ENCODE results near the gene PIP5K1C. TPM values are rescaled to one million over a fixed set of nuclear protein-coding genes. Genes with fewer than 3 reads are reported as not detected.

The PIP5K1C gene
- total RNA-seq, 1 experiment from 2014 or later = 2.8 TPM

- Histone ChIP-seq H3K9me3 (no peaks in the 10 kb centered on the region), H3K27me3 (no peaks in the 10 kb centered on the region), H3K4me3 (peak overlapping the region; percentile 57), H3K36me3 (no peaks in the 10 kb centered on the region)
- DNase-seq = no peak
These were observed 477 bp downstream of the PIP5K1C start for GRCh38 chr19:3699741-3700241.

- DNase-seq = peak; percentile 22
- peak overlapping the region; percentile 57 for H3K4me3 ChIP-seq
- H3K36me3 ChIP-seq = no peaks in the 10 kb centered on the region
- H3K27me3 ChIP-seq = no peaks in the 10 kb centered on the region
- H3K9me3 ChIP-seq = no peaks in the 10 kb centered on the region
These were observed 1.1 kb downstream of the PIP5K1C start for GRCh38 chr19:3698974-3699740.

- no peaks in the 10 kb centered on the region for H3K9me3 ChIP-seq
- DNase-seq = no peak
- H3K27me3 ChIP-seq = no peaks in the 10 kb centered on the region
- no peaks in the 10 kb centered on the region for H3K36me3 ChIP-seq
- no peak overlapping the region for H3K4me3 ChIP-seq
These were observed 1.8 kb downstream of the PIP5K1C start for GRCh38 chr19:3698386-3698950.

- Histone ChIP-seq H3K4me3 (no peak overlapping the region), H3K27me3 (no peaks in the 10 kb centered on the region), H3K9me3 (no peaks in the 10 kb centered on the region), H3K36me3 (no peaks in the 10 kb centered on the region)
- DNase-seq = no peak
These were observed 2.4 kb downstream of the PIP5K1C start for GRCh38 chr19:3697671-3698385.

GRCh38 chr19:3697094-3697493, 3.2 kb downstream of the PIP5K1C start:
- Histone ChIP-seq H3K36me3 (no peaks in the 10 kb centered on the region), H3K9me3 (no peaks in the 10 kb centered on the region), H3K27me3 (no peaks in the 10 kb centered on the region), H3K4me3 (no peak overlapping the region)
- no peak for DNase-seq

GRCh38 chr19:3696660-3696995, 3.6 kb downstream of the PIP5K1C start:
- Histone ChIP-seq H3K27me3 (no peaks in the 10 kb centered on the region), H3K4me3 (no peak overlapping the region), H3K9me3 (no peaks in the 10 kb centered on the region), H3K36me3 (no peaks in the 10 kb centered on the region)
- no peak for DNase-seq

GRCh38 chr19:3695986-3696659, 4.1 kb downstream of the PIP5K1C start:
- H3K36me3 ChIP-seq = no peaks in the 10 kb centered on the region
- H3K4me3 ChIP-seq = no peak overlapping the region
- H3K27me3 ChIP-seq = no peaks in the 10 kb centered on the region
- no peaks in the 10 kb centered on the region for H3K9me3 ChIP-seq
- DNase-seq = no peak

- no peaks in the 10 kb centered on the region for H3K27me3 ChIP-seq
- no peak overlapping the region for H3K4me3 ChIP-seq
- DNase-seq = no peak
- no peaks in the 10 kb centered on the region for H3K9me3 ChIP-seq
- no peaks in the 10 kb centered on the region for H3K36me3 ChIP-seq
These were observed 5.0 kb downstream of the PIP5K1C start for GRCh38 chr19:3695124-3695733.

GRCh38 chr19:3694361-3695123, 5.7 kb downstream of the PIP5K1C start:
- H3K9me3 ChIP-seq = no peaks in the 10 kb centered on the region
- H3K36me3 ChIP-seq = no peaks in the 10 kb centered on the region
- no peaks in the 10 kb centered on the region for H3K27me3 ChIP-seq
- no peak for DNase-seq
- H3K4me3 ChIP-seq = no peak overlapping the region

GRCh38 chr19:3693025-3693925, 7.0 kb downstream of the PIP5K1C start:
- no peak for DNase-seq
- H3K36me3 ChIP-seq = no peaks in the 10 kb centered on the region

GRCh38 chr19:3692141-3693024, 7.9 kb downstream of the PIP5K1C start:
- Histone ChIP-seq H3K27me3 (no peaks in the 10 kb centered on the region), H3K9me3 (no peaks in the 10 kb centered on the region), H3K36me3 (no peaks in the 10 kb centered on the region), H3K4me3 (no peak overlapping the region)
- no peak for DNase-seq

More at GRCh38 chr19:3693025-3693925, 7.0 kb downstream of the PIP5K1C start:
- Histone ChIP-seq H3K4me3 (no peak overlapping the region), H3K27me3 (no peaks in the 10 kb centered on the region), H3K9me3 (no peaks in the 10 kb centered on the region)

- no peaks in the 10 kb centered on the region for H3K9me3 ChIP-seq
- DNase-seq = no peak
- H3K27me3 ChIP-seq = no peaks in the 10 kb centered on the region
- no peaks in the 10 kb centered on the region for H3K36me3 ChIP-seq
- no peak overlapping the region for H3K4me3 ChIP-seq
These were observed 8.5 kb downstream of the PIP5K1C start for GRCh38 chr19:3691726-3692125.

- Histone ChIP-seq H3K36me3 (no peaks in the 10 kb centered on the region), H3K27me3 (no peaks in the 10 kb centered on the region), H3K9me3 (no peaks in the 10 kb centered on the region), H3K4me3 (no peak overlapping the region)
- DNase-seq = no peak
These were observed 8.9 kb downstream of the PIP5K1C start for GRCh38 chr19:3691372-3691716.

- no peak for DNase-seq
- no peaks in the 10 kb centered on the region for H3K36me3 ChIP-seq
- no peak overlapping the region for H3K4me3 ChIP-seq
- no peaks in the 10 kb centered on the region for H3K9me3 ChIP-seq
- H3K27me3 ChIP-seq = no peaks in the 10 kb centered on the region
These were observed 9.5 kb downstream of the PIP5K1C start for GRCh38 chr19:3690551-3691371.
